Astrocyte (in vitro differentiated cells and primary cell): Measurements from ENCODE around the gene PDCD1. TPM values are rescaled to one million over a fixed set of nuclear protein-coding genes. Genes with fewer than 3 reads are reported as not detected.

ENCODE experiments used
- DNase-seq: peaks from one replicate; pipeline ENCODE4 v3.0.0-alpha.2; 2010; ENCODE audit warnings: low read depth
- FAIRE-seq: peaks from 2 replicates; lab custom pipeline; 2011; peaks lifted over from hg19 to GRCh38; lab: Jason Lieb, UNC
- H2AFZ ChIP-seq: 2 replicates; pipeline ENCODE4 v1.6.0; 2012; ENCODE audit warnings: low read depth, low read length, inconsistent platforms
- H3K27ac ChIP-seq: 2 replicates; pipeline ENCODE4 v1.5.1; 2011; ENCODE audit warnings: low read depth, low read length, inconsistent platforms
- H3K27me3 ChIP-seq: 2 replicates; pipeline ENCODE4 v1.6.0; 2011; ENCODE audit warnings: low read length, inconsistent platforms; ENCODE audit not compliant: insufficient read depth
- H3K36me3 ChIP-seq: 2 replicates; pipeline ENCODE4 v1.5.1; 2011; ENCODE audit warnings: low read length, inconsistent platforms; ENCODE audit not compliant: insufficient read depth
- H3K4me1 ChIP-seq: 2 replicates; pipeline ENCODE4 v1.5.1; 2011; ENCODE audit warnings: low read length, inconsistent platforms; ENCODE audit not compliant: insufficient read depth
- H3K4me2 ChIP-seq: 2 replicates; pipeline ENCODE4 v1.6.0; 2012; ENCODE audit warnings: low read length, inconsistent platforms
- H3K4me3 ChIP-seq: 2 replicates; pipeline ENCODE4 v1.5.1; 2011; ENCODE audit warnings: low read depth, mild to moderate bottlenecking, low read length, inconsistent platforms; ENCODE audit not compliant: insufficient read depth
- H3K79me2 ChIP-seq: 2 replicates; pipeline ENCODE4 v1.6.0; 2012; ENCODE audit warnings: mild to moderate bottlenecking, low read length, inconsistent platforms; ENCODE audit not compliant: insufficient read depth
- H3K9ac ChIP-seq: 2 replicates; pipeline ENCODE4 v1.6.0; 2012; ENCODE audit warnings: mild to moderate bottlenecking, low read length, inconsistent platforms
- H3K9me3 ChIP-seq: 2 replicates; pipeline ENCODE4 v1.5.1; 2012; ENCODE audit warnings: low read depth, mild to moderate bottlenecking, low read length, inconsistent platforms; ENCODE audit not compliant: insufficient read depth
- H4K20me1 ChIP-seq: 2 replicates; pipeline ENCODE4 v1.6.0; 2012; ENCODE audit warnings: low read length, inconsistent platforms; ENCODE audit not compliant: insufficient read depth
- H3K27ac Mint-ChIP-seq: one replicate; pipeline ENCODE4 v1.8.0; 2021; ENCODE audit warnings: mild to moderate bottlenecking, mixed read lengths; ENCODE audit not compliant: unreplicated experiment
- H3K27me3 Mint-ChIP-seq: one replicate; pipeline ENCODE4 v1.8.0; 2021; ENCODE audit warnings: low read depth, mixed read lengths; ENCODE audit not compliant: unreplicated experiment
- H3K36me3 Mint-ChIP-seq: one replicate; pipeline ENCODE4 v1.8.0; 2021; ENCODE audit warnings: low read depth, mixed read lengths; ENCODE audit not compliant: unreplicated experiment
- H3K4me1 Mint-ChIP-seq: one replicate; pipeline ENCODE4 v1.8.0; 2021; ENCODE audit warnings: low read depth, mixed read lengths; ENCODE audit not compliant: unreplicated experiment
- H3K4me3 Mint-ChIP-seq: one replicate; pipeline ENCODE4 v1.8.0; 2021; ENCODE audit warnings: mild to moderate bottlenecking, moderate library complexity, mixed read lengths; ENCODE audit not compliant: unreplicated experiment
- H3K9me3 Mint-ChIP-seq: one replicate; pipeline ENCODE4 v1.8.0; 2021; ENCODE audit warnings: mild to moderate bottlenecking, mixed read lengths; ENCODE audit not compliant: unreplicated experiment
- EZH2 ChIP-seq: IDR thresholded peaks from 2 replicates; pipeline ENCODE4 v1.6.1; 2012; ENCODE audit warnings: mild to moderate bottlenecking, low read length, inconsistent platforms; ENCODE audit not compliant: insufficient read depth
- total RNA-seq: library from RNA; stranded (reverse); gene quantifications from 2 replicates; pipeline ENCODE4 v1.2.1, GENCODE V29; 2021
- TF ChIP-seq, protein P1 (sequence below): IDR thresholded peaks from 2 replicates; pipeline ENCODE4 v1.5.1; 2011; ENCODE audit warnings: low read depth, mild to moderate bottlenecking, inconsistent platforms, low read length, moderate library complexity; ENCODE audit not compliant: insufficient read depth

Gene PDCD1
- total RNA-seq, 1 donor from 2014 or later = not detected

DNA sequence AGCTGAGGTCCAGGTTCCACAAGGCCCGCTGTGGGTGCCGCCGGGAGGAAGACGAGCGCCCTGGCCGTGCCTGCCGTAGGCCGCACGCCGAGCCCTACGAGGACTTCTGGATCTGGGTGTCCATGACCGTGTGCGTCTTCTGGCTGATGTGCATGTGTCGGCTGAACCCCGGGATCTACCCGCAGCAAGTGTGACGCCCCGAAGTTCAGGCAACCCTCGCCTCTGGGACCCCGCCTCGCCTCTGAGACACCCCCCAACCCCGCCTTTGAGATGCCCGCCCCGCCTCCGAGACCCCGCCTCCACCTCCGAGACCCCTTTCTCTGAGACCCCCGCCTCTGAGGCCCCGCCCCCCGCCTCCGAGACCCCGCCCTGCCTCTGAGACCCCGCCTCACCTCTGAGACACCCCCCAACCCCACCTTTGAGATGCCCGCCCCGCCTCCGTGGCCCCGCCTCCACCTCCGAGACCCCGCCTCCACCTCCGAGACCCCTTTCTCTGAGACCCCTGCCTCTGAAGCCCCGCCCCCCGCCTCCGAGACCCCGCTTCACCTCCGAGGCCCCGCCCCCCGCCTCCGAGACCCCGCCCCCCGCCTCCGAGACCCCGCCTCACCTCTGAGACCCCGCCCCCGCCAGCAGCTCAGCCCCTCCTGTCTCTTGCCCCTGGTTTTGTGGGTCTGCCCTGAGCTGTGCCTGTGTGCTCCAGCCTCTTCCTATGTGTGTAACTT lies 14.5 kb upstream of the PDCD1 start:
- no peak overlapping the region for H3K27ac ChIP-seq
- peaks cover 2% of the 10 kb centered on the region for H3K36me3 Mint-ChIP-seq
- no peak for FAIRE-seq
- H3K9me3 Mint-ChIP-seq = peaks cover 1% of the 10 kb centered on the region
- no peak overlapping the region for H3K4me3 ChIP-seq
- H3K4me2 ChIP-seq = no peak overlapping the region
- no peaks in the 10 kb centered on the region for H3K36me3 ChIP-seq
- H3K27me3 ChIP-seq = peaks cover 8% of the 10 kb centered on the region
- no peaks in the 10 kb centered on the region for H3K4me1 Mint-ChIP-seq
- no peak overlapping the region for H3K27ac Mint-ChIP-seq
- H3K4me1 ChIP-seq = no peaks in the 10 kb centered on the region
- H3K4me3 Mint-ChIP-seq = no peak overlapping the region
- TF ChIP-seq, protein P1, sequence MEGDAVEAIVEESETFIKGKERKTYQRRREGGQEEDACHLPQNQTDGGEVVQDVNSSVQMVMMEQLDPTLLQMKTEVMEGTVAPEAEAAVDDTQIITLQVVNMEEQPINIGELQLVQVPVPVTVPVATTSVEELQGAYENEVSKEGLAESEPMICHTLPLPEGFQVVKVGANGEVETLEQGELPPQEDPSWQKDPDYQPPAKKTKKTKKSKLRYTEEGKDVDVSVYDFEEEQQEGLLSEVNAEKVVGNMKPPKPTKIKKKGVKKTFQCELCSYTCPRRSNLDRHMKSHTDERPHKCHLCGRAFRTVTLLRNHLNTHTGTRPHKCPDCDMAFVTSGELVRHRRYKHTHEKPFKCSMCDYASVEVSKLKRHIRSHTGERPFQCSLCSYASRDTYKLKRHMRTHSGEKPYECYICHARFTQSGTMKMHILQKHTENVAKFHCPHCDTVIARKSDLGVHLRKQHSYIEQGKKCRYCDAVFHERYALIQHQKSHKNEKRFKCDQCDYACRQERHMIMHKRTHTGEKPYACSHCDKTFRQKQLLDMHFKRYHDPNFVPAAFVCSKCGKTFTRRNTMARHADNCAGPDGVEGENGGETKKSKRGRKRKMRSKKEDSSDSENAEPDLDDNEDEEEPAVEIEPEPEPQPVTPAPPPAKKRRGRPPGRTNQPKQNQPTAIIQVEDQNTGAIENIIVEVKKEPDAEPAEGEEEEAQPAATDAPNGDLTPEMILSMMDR = no peak
- TF ChIP-seq EZH2 = no peak
- H3K79me2 ChIP-seq = no peaks in the 10 kb centered on the region
- no peak for DNase-seq
- H3K27me3 Mint-ChIP-seq = peaks cover 4% of the 10 kb centered on the region
- no peaks in the 10 kb centered on the region for H3K9me3 ChIP-seq
- no peak overlapping the region for H2AFZ ChIP-seq
- no peak overlapping the region for H3K9ac ChIP-seq
- no peaks in the 10 kb centered on the region for H4K20me1 ChIP-seq

DNA sequence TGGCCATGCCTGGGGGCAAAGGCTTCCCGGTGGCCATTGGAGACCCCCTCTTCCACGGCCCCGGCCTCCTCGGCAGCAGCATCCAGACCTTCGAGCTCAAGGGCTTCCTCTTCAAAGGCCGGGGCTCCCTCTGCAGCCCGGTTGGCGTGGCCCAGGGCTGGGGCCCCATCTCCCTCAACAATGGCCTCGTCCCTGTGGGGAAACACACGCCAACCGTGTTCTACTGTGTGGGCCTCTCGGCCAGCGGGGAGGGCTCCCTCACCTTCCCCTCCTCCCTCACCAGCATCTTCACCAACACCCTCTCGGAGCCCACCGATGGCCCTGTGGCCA lies 13.6 kb upstream of the PDCD1 start:
- DNase-seq (no peak), FAIRE-seq (no peak)
- H2AFZ ChIP-seq = no peak overlapping the region
- H3K4me3 ChIP-seq = no peak overlapping the region
- Mint-ChIP-seq H3K4me3 (no peak overlapping the region), H3K9me3 (peaks cover 1% of the 10 kb centered on the region), H3K27me3 (peaks cover 7% of the 10 kb centered on the region), H3K36me3 (peaks cover 2% of the 10 kb centered on the region), H3K27ac (no peak overlapping the region), H3K4me1 (no peaks in the 10 kb centered on the region)
- H3K36me3 ChIP-seq = no peaks in the 10 kb centered on the region
- TF ChIP-seq, protein P1 = no peak
- TF ChIP-seq EZH2 = no peak
- H3K4me1 ChIP-seq = no peaks in the 10 kb centered on the region
- no peaks in the 10 kb centered on the region for H3K9me3 ChIP-seq
- peaks cover 13% of the 10 kb centered on the region for H3K27me3 ChIP-seq
- H3K4me2 ChIP-seq = no peak overlapping the region
- no peak overlapping the region for H3K9ac ChIP-seq
- no peaks in the 10 kb centered on the region for H3K79me2 ChIP-seq
- no peak overlapping the region for H3K27ac ChIP-seq
- no peaks in the 10 kb centered on the region for H4K20me1 ChIP-seq
